HG03575 (cell line): ENCODE data around the gene CDH5.

Experiments
- ATAC-seq: cut with Tn5 transposase; IDR thresholded peaks from one replicate; pipeline ENCODE4 v1.9.1; 2021; ENCODE audit not compliant: unreplicated experiment, insufficient number of reproducible peaks, low FRiP score; ENCODE audit errors: extremely low read depth

Gene CDH5

GRCh38 chr16:66370786-66371684 is 4.5 kb downstream of the CDH5 start:
- ATAC-seq: no peak

GRCh38 chr16:66372078-66372897 is 5.8 kb downstream of the CDH5 start:
- no peak for ATAC-seq

GRCh38 chr16:66372898-66373155 is 6.3 kb downstream of the CDH5 start:
- no peak for ATAC-seq

- ATAC-seq: no peak
These were observed 7.2 kb downstream of the CDH5 start for GRCh38 chr16:66373667-66374066.

- ATAC-seq: no peak
These were observed 7.7 kb downstream of the CDH5 start for GRCh38 chr16:66374176-66374575.

GRCh38 chr16:66375451-66375850 is 9.0 kb downstream of the CDH5 start:
- no peak for ATAC-seq

GRCh38 chr16:66376114-66376513 is 9.6 kb downstream of the CDH5 start:
- no peak for ATAC-seq

- ATAC-seq: no peak
These were observed 10.2 kb downstream of the CDH5 start for GRCh38 chr16:66376577-66377305.

GRCh38 chr16:66377324-66377723 is 10.8 kb downstream of the CDH5 start:
- ATAC-seq: no peak

- no peak for ATAC-seq
These were observed 12.5 kb downstream of the CDH5 start for GRCh38 chr16:66378741-66379570.

- no peak for ATAC-seq
These were observed 13.1 kb downstream of the CDH5 start for GRCh38 chr16:66379571-66379941.

GRCh38 chr16:66380421-66380820 is 13.9 kb downstream of the CDH5 start:
- no peak for ATAC-seq

GRCh38 chr16:66381585-66382170 is 15.2 kb downstream of the CDH5 start:
- no peak for ATAC-seq

GRCh38 chr16:66382171-66382965 is 15.9 kb downstream of the CDH5 start:
- no peak for ATAC-seq

- no peak for ATAC-seq
These were observed 16.4 kb downstream of the CDH5 start for GRCh38 chr16:66382966-66383299.

- ATAC-seq: no peak
These were observed 17.1 kb downstream of the CDH5 start for GRCh38 chr16:66383551-66383950.

- ATAC-seq: no peak
These were observed 18.9 kb downstream of the CDH5 start for GRCh38 chr16:66385415-66385814.
